ENCODE data around the gene KLHL11. TPM values are rescaled to one million over a fixed set of nuclear protein-coding genes. Genes with fewer than 3 reads are reported as not detected.

The KLHL11 gene
- total RNA-seq, 1 donor from 2014 or later, result 17.4 TPM

DNA sequence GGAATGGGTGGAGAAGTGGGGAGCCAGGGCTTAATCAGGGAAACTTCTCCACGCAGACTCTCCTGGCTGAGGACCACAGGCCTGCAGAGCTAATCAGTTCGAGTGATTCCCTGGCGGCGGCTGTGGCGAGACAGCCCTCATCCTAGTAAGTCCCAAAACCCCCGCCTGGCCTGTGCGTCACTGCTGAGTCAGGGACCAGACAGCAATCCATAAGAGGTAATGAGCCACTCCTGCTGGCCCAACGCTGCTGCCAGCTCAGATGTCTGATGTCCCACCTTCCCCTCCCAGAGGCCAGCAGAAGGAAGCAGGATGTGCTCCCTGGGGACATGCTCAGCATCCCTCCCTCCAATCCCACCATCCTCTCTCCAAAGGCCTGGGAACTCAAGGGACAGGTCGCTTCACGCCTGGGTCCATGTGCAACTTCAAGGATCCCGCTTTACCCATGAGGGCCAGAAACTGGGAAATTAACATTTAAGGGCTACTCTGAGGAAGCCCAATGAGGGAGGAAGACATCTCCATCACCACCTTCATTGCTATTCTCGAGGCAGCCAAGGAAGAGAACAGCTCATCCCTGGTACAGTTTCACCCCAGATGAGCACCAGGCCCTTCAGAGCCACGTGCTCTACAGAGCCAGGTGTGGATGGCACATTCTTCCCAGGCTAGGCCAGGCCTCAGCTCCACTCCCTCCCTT lies 45.6 kb upstream of the KLHL11 start:
- Mint-ChIP-seq H3K27ac (ENCODE audit: unreplicated experiment) (peak overlapping the region; percentile 38), H3K27me3 (ENCODE audit: unreplicated experiment) (peaks cover 11% of the 10 kb centered on the region), H3K4me3 (ENCODE audit: unreplicated experiment) (peak overlapping the region; percentile 15), H3K36me3 (ENCODE audit: unreplicated experiment) (no peaks in the 10 kb centered on the region), H3K9me3 (ENCODE audit: unreplicated experiment) (peaks cover 12% of the 10 kb centered on the region), H3K4me1 (ENCODE audit: low read depth, unreplicated experiment) (peaks cover 43% of the 10 kb centered on the region)
- TF ChIP-seq, protein P1, sequence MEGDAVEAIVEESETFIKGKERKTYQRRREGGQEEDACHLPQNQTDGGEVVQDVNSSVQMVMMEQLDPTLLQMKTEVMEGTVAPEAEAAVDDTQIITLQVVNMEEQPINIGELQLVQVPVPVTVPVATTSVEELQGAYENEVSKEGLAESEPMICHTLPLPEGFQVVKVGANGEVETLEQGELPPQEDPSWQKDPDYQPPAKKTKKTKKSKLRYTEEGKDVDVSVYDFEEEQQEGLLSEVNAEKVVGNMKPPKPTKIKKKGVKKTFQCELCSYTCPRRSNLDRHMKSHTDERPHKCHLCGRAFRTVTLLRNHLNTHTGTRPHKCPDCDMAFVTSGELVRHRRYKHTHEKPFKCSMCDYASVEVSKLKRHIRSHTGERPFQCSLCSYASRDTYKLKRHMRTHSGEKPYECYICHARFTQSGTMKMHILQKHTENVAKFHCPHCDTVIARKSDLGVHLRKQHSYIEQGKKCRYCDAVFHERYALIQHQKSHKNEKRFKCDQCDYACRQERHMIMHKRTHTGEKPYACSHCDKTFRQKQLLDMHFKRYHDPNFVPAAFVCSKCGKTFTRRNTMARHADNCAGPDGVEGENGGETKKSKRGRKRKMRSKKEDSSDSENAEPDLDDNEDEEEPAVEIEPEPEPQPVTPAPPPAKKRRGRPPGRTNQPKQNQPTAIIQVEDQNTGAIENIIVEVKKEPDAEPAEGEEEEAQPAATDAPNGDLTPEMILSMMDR (IDR thresholded peaks at IDR 0.05; ENCODE audit: partially characterized antibody, unreplicated experiment), result no peak
- DNase-seq, result no peak

DNA sequence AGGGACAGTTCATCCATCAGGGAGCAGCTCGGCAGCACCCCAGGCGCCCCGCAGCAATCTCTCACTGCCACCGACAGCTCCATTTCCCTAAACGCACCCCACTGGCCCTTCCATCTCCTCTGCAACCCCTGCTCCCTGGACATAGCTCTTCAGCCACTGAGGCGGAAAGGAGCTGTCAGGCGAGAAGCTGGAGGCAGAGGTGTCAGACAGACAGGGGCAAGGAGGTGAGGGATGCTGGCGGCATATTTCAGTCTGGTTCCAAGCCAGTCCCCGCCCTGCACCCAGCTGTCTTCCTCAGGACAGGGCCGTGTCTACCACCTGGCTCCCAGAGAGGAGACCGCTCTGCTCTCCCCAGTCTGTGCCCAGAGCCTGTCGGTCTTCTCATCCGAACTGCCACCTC lies 43.9 kb upstream of the KLHL11 start:
- no peak overlapping the region for H3K4me3 Mint-ChIP-seq (ENCODE audit: unreplicated experiment)
- TF ChIP-seq, protein P1 (IDR thresholded peaks at IDR 0.05; ENCODE audit: partially characterized antibody, unreplicated experiment), result no peak
- H3K27ac Mint-ChIP-seq (ENCODE audit: unreplicated experiment), result no peak overlapping the region
- peaks cover 16% of the 10 kb centered on the region for H3K9me3 Mint-ChIP-seq (ENCODE audit: unreplicated experiment)
- H3K4me1 Mint-ChIP-seq (ENCODE audit: low read depth, unreplicated experiment), result peaks cover 26% of the 10 kb centered on the region
- DNase-seq, result no peak
- peaks cover 13% of the 10 kb centered on the region for H3K27me3 Mint-ChIP-seq (ENCODE audit: unreplicated experiment)
- no peaks in the 10 kb centered on the region for H3K36me3 Mint-ChIP-seq (ENCODE audit: unreplicated experiment)

DNA sequence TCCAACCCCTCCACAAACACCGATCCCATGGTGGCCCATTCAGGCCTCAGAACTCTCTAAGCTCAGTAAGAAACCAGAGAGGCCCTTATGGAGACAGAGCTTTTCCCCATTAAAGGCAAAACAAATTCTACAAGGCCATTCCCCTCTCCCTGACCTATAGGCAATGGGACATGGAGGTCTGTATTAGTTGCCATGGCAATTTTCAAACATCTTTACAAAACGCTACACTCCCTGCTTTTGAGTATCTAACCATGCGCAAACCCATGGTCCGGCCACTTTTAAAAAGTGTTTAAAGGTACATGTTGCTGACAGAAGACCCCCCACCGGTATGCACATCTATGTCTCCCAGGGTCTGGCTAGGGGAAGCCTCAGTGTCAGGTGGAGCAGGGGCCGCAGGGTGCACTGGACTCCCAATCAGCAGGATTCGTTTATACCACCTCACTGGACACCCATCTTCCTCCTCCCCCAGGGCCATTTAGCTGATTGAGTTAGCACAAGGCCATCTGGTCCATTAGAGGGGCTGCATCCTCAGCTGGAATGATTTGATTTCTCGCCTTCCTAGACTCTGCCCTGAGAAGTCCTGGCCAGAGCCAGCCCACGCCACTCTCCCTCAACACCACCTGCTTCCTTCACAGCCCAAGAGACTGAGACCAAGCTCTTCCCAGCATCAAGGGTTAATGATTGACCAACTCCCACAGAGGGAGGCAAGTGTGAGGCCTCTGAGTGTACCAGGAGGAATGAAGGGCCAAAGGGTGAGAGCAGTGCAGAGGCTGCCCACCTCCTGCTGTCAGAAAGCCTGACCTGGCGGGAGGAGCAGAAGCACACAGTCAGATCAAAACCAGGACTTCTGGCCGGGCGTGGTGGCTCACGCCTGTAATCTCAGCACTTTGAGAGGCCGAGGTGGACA lies 42.7 kb upstream of the KLHL11 start:
- TF ChIP-seq, protein P1 (IDR thresholded peaks at IDR 0.05; ENCODE audit: partially characterized antibody, unreplicated experiment), result no peak
- Mint-ChIP-seq H3K36me3 (ENCODE audit: unreplicated experiment) (no peaks in the 10 kb centered on the region), H3K4me1 (ENCODE audit: low read depth, unreplicated experiment) (peaks cover 18% of the 10 kb centered on the region), H3K27me3 (ENCODE audit: unreplicated experiment) (peaks cover 13% of the 10 kb centered on the region), H3K9me3 (ENCODE audit: unreplicated experiment) (peaks cover 16% of the 10 kb centered on the region), H3K4me3 (ENCODE audit: unreplicated experiment) (peak overlapping the region; percentile 39), H3K27ac (ENCODE audit: unreplicated experiment) (peak overlapping the region; percentile 77)
- DNase-seq, result no peak

DNA sequence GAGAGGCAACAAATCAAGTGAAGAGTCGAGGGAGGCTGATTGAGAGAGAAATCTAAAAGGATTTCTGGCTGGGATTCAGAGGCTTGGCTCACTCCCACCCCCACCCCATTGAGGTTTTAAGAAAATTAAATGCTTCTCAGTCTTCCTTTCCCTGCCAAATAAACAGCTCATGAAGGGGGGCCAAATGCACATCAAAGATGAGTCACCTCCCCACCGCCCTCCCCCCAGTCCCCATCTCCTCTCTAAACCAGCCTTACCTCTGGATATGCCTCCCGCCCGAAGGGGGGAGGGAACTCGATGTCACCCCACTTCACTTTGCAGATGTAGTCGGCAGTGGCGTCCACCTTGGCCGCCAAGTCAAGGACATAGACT lies 41.9 kb upstream of the KLHL11 start:
- peaks cover 16% of the 10 kb centered on the region for H3K9me3 Mint-ChIP-seq (ENCODE audit: unreplicated experiment)
- H3K27ac Mint-ChIP-seq (ENCODE audit: unreplicated experiment), result peak overlapping the region; percentile 77
- H3K27me3 Mint-ChIP-seq (ENCODE audit: unreplicated experiment), result peaks cover 10% of the 10 kb centered on the region
- DNase-seq, result no peak
- TF ChIP-seq, protein P1 (IDR thresholded peaks at IDR 0.05; ENCODE audit: partially characterized antibody, unreplicated experiment), result no peak
- no peak overlapping the region for H3K4me3 Mint-ChIP-seq (ENCODE audit: unreplicated experiment)
- no peaks in the 10 kb centered on the region for H3K36me3 Mint-ChIP-seq (ENCODE audit: unreplicated experiment)
- H3K4me1 Mint-ChIP-seq (ENCODE audit: low read depth, unreplicated experiment), result peaks cover 14% of the 10 kb centered on the region
